Stimulated activated CD4-positive, alpha-beta T cell treated with anti-CD3 and anti-CD28 coated beads, Interleukin-4, amount 100 ng/mL, for 48 hours (primary cell): ENCODE measurements around the gene MEN1.
"Not testable (repeated sequence)": the region's sequence is repeated elsewhere in the genome, so short reads cannot be mapped to it uniquely, and the experiment has no call there.

Source experiments
- DNase-seq, 2 donors: peaks; one replicate each; pipeline ENCODE4 v3.0.0-alpha.2; 2020; ENCODE audit warnings: low read depth in 2 of 2

MEN1 gene

GRCh38 chr11:64845776-64846129, 35.4 kb upstream of the MEN1 start:
- DNase-seq = not testable (repeated sequence)

GRCh38 chr11:64845129-64845775, 34.9 kb upstream of the MEN1 start:
- no peak for DNase-seq

GRCh38 chr11:64844330-64845128, 34.2 kb upstream of the MEN1 start, which contains the start of gene CDC42BPG:
Gene CDC42BPG, minus strand, starts transcription at chr11:64844653. Its CDS starts 84 bp downstream, at chr11:64844569.
- peak; percentile 58 to 63 for DNase-seq

- no peak for DNase-seq
Observed at GRCh38 chr11:64843686-64844329, 33.5 kb upstream of the MEN1 start.

- no peak for DNase-seq
Observed at GRCh38 chr11:64842851-64843685, 32.7 kb upstream of the MEN1 start.

GRCh38 chr11:64842366-64842759, 32.0 kb upstream of the MEN1 start:
- DNase-seq = no peak

GRCh38 chr11:64841592-64842365, 31.4 kb upstream of the MEN1 start:
- no peak for DNase-seq

GRCh38 chr11:64839887-64840782, 29.8 kb upstream of the MEN1 start:
- no peak for DNase-seq

GRCh38 chr11:64839335-64839734, 29.0 kb upstream of the MEN1 start:
- no peak for DNase-seq

- DNase-seq = no peak
Observed at GRCh38 chr11:64838600-64839334, 28.4 kb upstream of the MEN1 start.

- no peak for DNase-seq
Observed at GRCh38 chr11:64837887-64838351, 27.6 kb upstream of the MEN1 start.

- DNase-seq = no peak
Observed at GRCh38 chr11:64836448-64837072, 26.2 kb upstream of the MEN1 start.

GRCh38 chr11:64835616-64836447, 25.5 kb upstream of the MEN1 start:
- no peak for DNase-seq

- DNase-seq = no peak
Observed at GRCh38 chr11:64834723-64835615, 24.6 kb upstream of the MEN1 start.

GRCh38 chr11:64834031-64834722, 23.8 kb upstream of the MEN1 start:
- DNase-seq = no peak

- no peak for DNase-seq
Observed at GRCh38 chr11:64833509-64833908, 23.2 kb upstream of the MEN1 start.
